OCI-M2 (cell line): ENCODE measurements around the gene ZBTB21.
"Not testable (repeated sequence)": the region's sequence is repeated elsewhere in the genome, so short reads cannot be mapped to it uniquely, and the experiment has no call there.

Source experiments
- DNase-seq: peaks from one replicate; lab custom pipeline; 2025; ENCODE audit not compliant: unreplicated experiment; lab: John Stamatoyannopoulos, UW

Gene ZBTB21

GRCh38 chr21:41995577-41995976, 14.6 kb downstream of the ZBTB21 start:
- no peak for DNase-seq

GRCh38 chr21:41994613-41995012, 15.5 kb downstream of the ZBTB21 start:
- not testable (repeated sequence) for DNase-seq

GRCh38 chr21:41993744-41994143, 16.4 kb downstream of the ZBTB21 start:
- DNase-seq: no peak

- DNase-seq: no peak
Measured at GRCh38 chr21:41992576-41992975, 17.6 kb downstream of the ZBTB21 start.

GRCh38 chr21:41991659-41992058, 18.5 kb downstream of the ZBTB21 start:
- DNase-seq: no peak

- no peak for DNase-seq
Measured at GRCh38 chr21:41989698-41990097, 20.5 kb downstream of the ZBTB21 start.

- DNase-seq: no peak
Measured at GRCh38 chr21:41987310-41987709, 22.9 kb downstream of the ZBTB21 start.

- no peak for DNase-seq
Measured at GRCh38 chr21:41985662-41986416, 24.3 kb downstream of the ZBTB21 start.

- DNase-seq: no peak
Measured at GRCh38 chr21:41983229-41983628, 26.9 kb downstream of the ZBTB21 start.

GRCh38 chr21:41980561-41980960, 29.6 kb downstream of the ZBTB21 start:
- DNase-seq: no peak

GRCh38 chr21:41979751-41980369, 30.3 kb downstream of the ZBTB21 start:
- DNase-seq: no peak

GRCh38 chr21:41979335-41979734, 30.8 kb downstream of the ZBTB21 start:
- no peak for DNase-seq

- DNase-seq: no peak
Measured at GRCh38 chr21:41977034-41977950, 32.9 kb downstream of the ZBTB21 start.

- no peak for DNase-seq
Measured at GRCh38 chr21:41976611-41977010, 33.5 kb downstream of the ZBTB21 start.

GRCh38 chr21:41975391-41976272, 34.5 kb downstream of the ZBTB21 start:
- no peak for DNase-seq

GRCh38 chr21:41974752-41975053, 35.5 kb downstream of the ZBTB21 start:
- no peak for DNase-seq

- no peak for DNase-seq
Measured at GRCh38 chr21:41973861-41974751, 36.1 kb downstream of the ZBTB21 start.

GRCh38 chr21:41973427-41973831, 36.7 kb downstream of the ZBTB21 start:
- DNase-seq: no peak

- DNase-seq: no peak
Measured at GRCh38 chr21:41972511-41973205, 37.5 kb downstream of the ZBTB21 start.
